ENCODE results near the gene CACNG3. TPM values are rescaled to one million over a fixed set of nuclear protein-coding genes. Genes with fewer than 3 reads are reported as not detected.

Gene CACNG3
- not detected in 2 replicates for total RNA-seq

DNA sequence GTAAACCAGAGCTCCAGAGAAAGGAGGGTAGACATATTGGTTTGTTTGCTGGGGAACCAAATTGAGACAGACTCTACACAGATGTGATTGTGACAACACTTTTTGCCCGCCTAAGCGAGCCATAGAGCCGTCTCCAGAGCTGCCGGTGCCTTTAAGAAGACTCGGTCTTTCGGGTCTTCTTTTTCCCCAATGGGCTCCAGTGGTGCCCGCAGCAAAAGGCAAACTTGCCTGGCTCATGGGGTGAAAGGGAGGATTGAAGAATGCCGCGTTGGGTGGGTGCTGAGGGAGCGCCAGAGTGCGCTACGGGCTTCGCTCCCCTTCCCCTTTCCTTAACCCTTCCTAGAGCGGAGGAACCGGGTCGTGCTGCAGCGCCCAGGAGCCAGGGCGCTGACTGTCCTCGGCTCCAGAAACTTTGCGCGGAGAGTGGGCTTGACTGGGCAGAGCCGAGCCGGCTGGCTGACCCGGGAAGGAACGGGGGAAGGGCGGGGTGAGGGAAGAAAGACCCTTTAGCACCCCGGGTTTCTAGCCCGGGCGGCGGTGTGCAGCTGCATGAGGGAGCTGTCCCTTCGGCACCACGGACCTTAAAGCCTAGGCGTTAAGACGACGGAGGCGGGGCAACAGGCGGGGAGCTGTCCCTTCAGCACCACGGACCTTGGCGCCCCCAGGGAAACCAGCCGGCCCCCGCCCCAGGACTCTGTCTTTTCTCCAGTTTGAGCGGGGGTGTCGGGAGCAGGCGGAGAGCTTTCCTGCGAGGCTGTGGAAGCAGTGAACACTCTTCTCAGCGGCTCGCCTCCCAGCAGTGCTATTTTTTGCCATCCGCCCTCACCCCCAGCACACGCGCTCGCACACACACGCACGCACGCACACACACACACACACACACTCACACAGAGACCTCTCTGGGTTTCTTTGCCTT lies at the start of gene CACNG3:
TSS of gene CACNG3 (plus strand) at position 880 of the 916 bp plus-strand sequence. CDS start 420 bp downstream, outside the sequence.
- DNase-seq (ENCODE audit: insufficient read length, low spot score, missing footprints): peak; percentile 46
- Histone ChIP-seq H3K4me1 (ENCODE audit: insufficient read depth, low read length) (no peaks in the 10 kb centered on the region), H3K79me2 (ENCODE audit: insufficient read depth, low read length) (no peaks in the 10 kb centered on the region), H3K27me3 (ENCODE audit: insufficient read depth, low read length) (no peaks in the 10 kb centered on the region), H3K4me3 (ENCODE audit: insufficient read depth, low read length) (no peak within 1 kb of the TSS), H3K9me3 (ENCODE audit: low read depth, low read length) (no peaks in the 10 kb centered on the region), H3K27ac (ENCODE audit: low read depth, low read length) (no peak within 1 kb of the TSS), H2AFZ (ENCODE audit: low read length) (no peak within 1 kb of the TSS), H3K4me2 (ENCODE audit: insufficient read depth, low read length) (no peak within 1 kb of the TSS), H4K20me1 (ENCODE audit: insufficient read depth, low read length) (no peaks in the 10 kb centered on the region), H3K36me3 (ENCODE audit: insufficient read depth, low read length) (no peaks in the 10 kb centered on the region)
- TF ChIP-seq CTCF (IDR thresholded peaks at IDR 0.05; ENCODE audit: extremely low read depth, low read depth, low read length): no peak

- TF ChIP-seq CTCF (IDR thresholded peaks at IDR 0.05; ENCODE audit: extremely low read depth, low read depth, low read length): no peak
These were observed 49.2 kb upstream of the CACNG3 start for GRCh38 chr16:24206926-24207325.

DNA sequence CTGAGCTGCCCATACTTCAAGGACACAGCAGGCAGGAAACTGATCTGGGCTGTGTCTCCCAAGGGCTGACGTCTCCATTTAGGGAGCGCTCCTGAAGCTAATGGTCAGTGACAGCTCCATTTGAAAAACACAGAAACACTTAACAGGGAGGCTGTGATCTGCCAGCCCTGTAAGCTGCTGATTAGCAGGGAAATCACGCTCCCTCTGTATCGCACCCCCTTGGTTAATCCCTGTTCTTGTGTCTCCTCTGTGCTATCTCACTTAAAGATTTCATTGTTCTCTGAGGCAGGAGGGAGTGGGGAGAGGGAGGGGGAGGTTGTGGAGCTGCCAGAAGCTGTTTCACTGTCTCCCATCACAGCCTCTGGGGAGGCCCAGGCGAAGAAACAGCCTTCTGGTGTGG lies 47.4 kb upstream of the CACNG3 start:
- Histone ChIP-seq H3K27me3 (ENCODE audit: insufficient read depth, low read length) (no peaks in the 10 kb centered on the region), H3K36me3 (ENCODE audit: insufficient read depth, low read length) (no peaks in the 10 kb centered on the region), H3K9me3 (ENCODE audit: low read depth, low read length) (no peaks in the 10 kb centered on the region), H3K27ac (ENCODE audit: low read depth, low read length) (no peak overlapping the region), H2AFZ (ENCODE audit: low read length) (no peak overlapping the region), H3K4me3 (ENCODE audit: insufficient read depth, low read length) (no peak overlapping the region), H3K4me2 (ENCODE audit: insufficient read depth, low read length) (no peak overlapping the region), H4K20me1 (ENCODE audit: insufficient read depth, low read length) (no peaks in the 10 kb centered on the region), H3K4me1 (ENCODE audit: insufficient read depth, low read length) (no peaks in the 10 kb centered on the region), H3K79me2 (ENCODE audit: insufficient read depth, low read length) (no peaks in the 10 kb centered on the region)
- DNase-seq (ENCODE audit: insufficient read length, low spot score, missing footprints): no peak
- no peak for TF ChIP-seq CTCF (IDR thresholded peaks at IDR 0.05; ENCODE audit: extremely low read depth, low read depth, low read length)

More at GRCh38 chr16:24206926-24207325, 49.2 kb upstream of the CACNG3 start:
- Histone ChIP-seq H3K9me3 (ENCODE audit: low read depth, low read length) (no peaks in the 10 kb centered on the region), H3K36me3 (ENCODE audit: insufficient read depth, low read length) (no peaks in the 10 kb centered on the region), H3K79me2 (ENCODE audit: insufficient read depth, low read length) (no peaks in the 10 kb centered on the region), H4K20me1 (ENCODE audit: insufficient read depth, low read length) (no peaks in the 10 kb centered on the region), H3K27ac (ENCODE audit: low read depth, low read length) (no peak overlapping the region), H3K27me3 (ENCODE audit: insufficient read depth, low read length) (no peaks in the 10 kb centered on the region), H3K4me2 (ENCODE audit: insufficient read depth, low read length) (no peak overlapping the region), H3K4me3 (ENCODE audit: insufficient read depth, low read length) (no peak overlapping the region), H3K4me1 (ENCODE audit: insufficient read depth, low read length) (no peaks in the 10 kb centered on the region), H2AFZ (ENCODE audit: low read length) (no peak overlapping the region)
- no peak for DNase-seq (ENCODE audit: insufficient read length, low spot score, missing footprints)

DNA sequence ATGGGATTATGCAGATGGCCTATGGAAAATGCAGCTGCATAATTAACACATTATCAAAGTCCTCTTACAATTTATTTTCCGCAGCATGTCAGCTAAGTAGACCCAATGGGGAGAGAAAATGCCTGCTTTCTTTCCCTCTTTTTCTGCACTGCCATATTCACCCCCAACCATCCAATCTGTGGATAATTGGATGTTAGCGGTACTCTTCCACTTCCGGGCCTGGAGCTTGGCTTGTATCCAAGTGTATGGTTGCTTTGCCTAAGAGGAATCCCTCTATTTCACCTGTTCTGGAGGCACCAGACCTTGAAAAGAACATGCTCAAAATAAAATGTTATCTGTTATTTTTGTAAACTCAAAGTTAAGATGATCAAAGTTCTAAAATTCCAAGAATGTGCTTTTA lies 41.1 kb upstream of the CACNG3 start:
- Histone ChIP-seq H3K4me2 (ENCODE audit: insufficient read depth, low read length) (no peak overlapping the region), H4K20me1 (ENCODE audit: insufficient read depth, low read length) (no peaks in the 10 kb centered on the region), H3K79me2 (ENCODE audit: insufficient read depth, low read length) (no peaks in the 10 kb centered on the region), H3K9me3 (ENCODE audit: low read depth, low read length) (no peaks in the 10 kb centered on the region), H3K36me3 (ENCODE audit: insufficient read depth, low read length) (no peaks in the 10 kb centered on the region), H3K4me1 (ENCODE audit: insufficient read depth, low read length) (no peaks in the 10 kb centered on the region), H3K27me3 (ENCODE audit: insufficient read depth, low read length) (no peaks in the 10 kb centered on the region), H3K27ac (ENCODE audit: low read depth, low read length) (no peak overlapping the region), H2AFZ (ENCODE audit: low read length) (no peak overlapping the region), H3K4me3 (ENCODE audit: insufficient read depth, low read length) (no peak overlapping the region)
- no peak for TF ChIP-seq CTCF (IDR thresholded peaks at IDR 0.05; ENCODE audit: extremely low read depth, low read depth, low read length)
- no peak for DNase-seq (ENCODE audit: insufficient read length, low spot score, missing footprints)

All from osteoblast (primary cell).